ENCODE measurements around the gene SPTB.

Gene SPTB

DNA sequence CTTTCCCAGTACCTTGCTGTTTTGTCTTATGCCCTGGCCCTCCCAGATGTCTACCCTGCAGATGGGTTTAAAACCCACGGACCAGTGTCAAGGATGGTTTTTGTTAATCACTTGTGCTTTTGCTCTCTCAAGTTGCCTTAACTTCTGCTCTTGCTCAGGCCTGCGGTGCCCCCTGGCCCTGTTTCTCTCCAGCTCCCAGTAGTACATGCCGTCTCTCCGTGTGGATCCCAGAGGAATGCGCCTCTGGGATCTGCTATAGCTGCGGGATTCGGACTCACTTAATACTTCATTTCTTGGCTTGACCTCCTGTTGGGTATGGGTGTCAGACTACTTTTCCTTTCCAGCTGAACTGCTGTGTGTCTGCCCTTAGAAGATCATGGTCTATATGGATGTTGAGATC is 160.9 kb downstream of the SPTB start:
- Histone ChIP-seq H3K4me3 (ENCODE audit: low read length) (no peak overlapping the region), H3K4me1 (ENCODE audit: low read length) (no peaks in the 10 kb centered on the region), H3K79me2 (ENCODE audit: low read length) (no peaks in the 10 kb centered on the region), H3K4me2 (ENCODE audit: low read length) (no peak overlapping the region), H4K20me1 (ENCODE audit: insufficient read depth, low read length) (no peaks in the 10 kb centered on the region), H3K9me3 (ENCODE audit: insufficient read depth, low read length) (peaks cover 5% of the 10 kb centered on the region; the same call in 1 of the 2 replicates), H3K27ac (ENCODE audit: low read length) (no peak overlapping the region), H3K36me3 (replicated peaks; ENCODE audit: low read depth, low read length) (no peaks in the 10 kb centered on the region), H2AFZ (ENCODE audit: low read depth, low read length) (no peak overlapping the region), H3K9ac (ENCODE audit: low read length) (no peak overlapping the region), H3K27me3 (ENCODE audit: low read depth, low read length) (no peaks in the 10 kb centered on the region)
- TF ChIP-seq CTCF (IDR thresholded peaks at IDR 0.05; ENCODE audit: low read depth, low read length) (no peak), EZH2phosphoT487 (IDR thresholded peaks at IDR 0.05; ENCODE audit: low read depth) (no peak)

DNA sequence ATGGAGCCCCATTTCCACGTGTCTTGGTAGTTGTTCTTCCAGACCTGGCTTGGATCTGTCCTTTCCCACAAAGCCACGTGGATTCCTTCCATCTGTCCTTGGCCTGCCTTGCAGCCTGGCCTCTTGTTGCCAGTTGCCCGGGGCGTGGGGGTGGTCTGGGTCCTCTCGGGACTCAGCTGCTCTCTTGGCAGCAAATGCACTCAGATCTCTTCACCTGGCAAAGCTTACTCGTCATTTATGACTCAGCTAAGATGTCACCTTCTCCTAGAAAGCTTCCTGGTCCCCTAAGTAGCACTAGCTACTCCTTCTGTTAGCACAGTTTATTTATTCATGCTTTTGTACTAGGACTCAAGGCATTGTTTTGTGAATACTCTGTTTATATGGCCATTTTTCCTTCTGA is 161.8 kb downstream of the SPTB start:
- H3K9me3 ChIP-seq (ENCODE audit: insufficient read depth, low read length), result peaks cover 13% of the 10 kb centered on the region; the same call in 1 of the 2 replicates
- TF ChIP-seq EZH2phosphoT487 (IDR thresholded peaks at IDR 0.05; ENCODE audit: low read depth) (no peak), CTCF (IDR thresholded peaks at IDR 0.05; ENCODE audit: low read depth, low read length) (no peak)
- H4K20me1 ChIP-seq (ENCODE audit: insufficient read depth, low read length), result no peaks in the 10 kb centered on the region
- no peaks in the 10 kb centered on the region for H3K79me2 ChIP-seq (ENCODE audit: low read length)
- no peaks in the 10 kb centered on the region; the same call in 1 of the 2 replicates for H3K27me3 ChIP-seq (ENCODE audit: low read depth, low read length)
- H2AFZ ChIP-seq (ENCODE audit: low read depth, low read length), result no peak overlapping the region
- no peaks in the 10 kb centered on the region for H3K36me3 ChIP-seq (replicated peaks; ENCODE audit: low read depth, low read length)
- H3K4me1 ChIP-seq (ENCODE audit: low read length), result no peaks in the 10 kb centered on the region
- no peak overlapping the region for H3K4me3 ChIP-seq (ENCODE audit: low read length)
- H3K27ac ChIP-seq (ENCODE audit: low read length), result no peak overlapping the region
- no peak overlapping the region for H3K4me2 ChIP-seq (ENCODE audit: low read length)
- H3K9ac ChIP-seq (ENCODE audit: low read length), result no peak overlapping the region

DNA sequence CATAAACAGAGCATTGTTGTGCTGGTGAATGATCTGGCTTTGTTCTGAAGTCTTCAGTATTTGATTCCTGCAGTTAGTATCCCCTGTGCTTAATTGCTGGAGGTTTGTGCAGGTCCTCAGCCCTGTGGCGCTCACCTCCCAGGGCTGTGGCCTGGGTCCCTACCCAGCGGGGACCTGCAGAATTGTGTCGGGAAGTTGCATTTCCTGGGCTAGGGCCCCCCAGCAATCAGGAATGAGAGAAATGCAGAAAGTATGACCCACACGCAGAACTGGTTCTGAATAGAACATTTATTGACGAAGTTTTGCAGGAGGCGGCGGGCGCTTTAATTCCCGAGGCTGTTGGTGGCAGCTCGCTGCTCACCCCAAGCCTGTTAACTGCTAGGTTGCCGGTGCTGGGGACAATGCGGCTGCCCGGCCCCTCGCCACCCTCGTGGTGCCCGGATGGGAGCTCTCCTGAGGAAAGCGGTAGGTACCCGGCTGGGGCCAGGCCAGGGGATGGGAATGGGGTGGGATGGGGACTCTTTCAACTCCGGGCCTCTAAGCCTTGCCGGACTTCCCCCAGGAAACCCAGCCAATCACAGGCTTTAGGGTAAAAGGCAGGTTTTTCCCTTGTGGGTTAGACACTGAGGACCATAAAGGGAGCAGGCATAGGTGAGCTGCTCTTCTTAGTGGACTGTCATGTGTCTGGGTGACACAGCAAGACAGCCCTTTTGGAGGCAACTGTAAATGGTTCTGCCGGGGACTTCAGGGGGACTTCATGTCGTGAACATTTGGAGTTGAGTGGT is 163.9 kb downstream of the SPTB start:
- Histone ChIP-seq H3K4me1 (ENCODE audit: low read length) (no peaks in the 10 kb centered on the region), H3K36me3 (replicated peaks; ENCODE audit: low read depth, low read length) (no peaks in the 10 kb centered on the region), H3K27me3 (ENCODE audit: low read depth, low read length) (peaks cover 7% of the 10 kb centered on the region; the same call in 1 of the 2 replicates), H3K27ac (ENCODE audit: low read length) (no peak overlapping the region), H3K79me2 (ENCODE audit: low read length) (no peaks in the 10 kb centered on the region), H3K9ac (ENCODE audit: low read length) (no peak overlapping the region), H3K4me2 (ENCODE audit: low read length) (no peak overlapping the region), H3K9me3 (ENCODE audit: insufficient read depth, low read length) (peaks cover 13% of the 10 kb centered on the region; the same call in 1 of the 2 replicates), H3K4me3 (ENCODE audit: low read length) (no peak overlapping the region), H4K20me1 (ENCODE audit: insufficient read depth, low read length) (no peaks in the 10 kb centered on the region), H2AFZ (ENCODE audit: low read depth, low read length) (no peak overlapping the region)
- TF ChIP-seq CTCF (IDR thresholded peaks at IDR 0.05; ENCODE audit: low read depth, low read length), result no peak

DNA sequence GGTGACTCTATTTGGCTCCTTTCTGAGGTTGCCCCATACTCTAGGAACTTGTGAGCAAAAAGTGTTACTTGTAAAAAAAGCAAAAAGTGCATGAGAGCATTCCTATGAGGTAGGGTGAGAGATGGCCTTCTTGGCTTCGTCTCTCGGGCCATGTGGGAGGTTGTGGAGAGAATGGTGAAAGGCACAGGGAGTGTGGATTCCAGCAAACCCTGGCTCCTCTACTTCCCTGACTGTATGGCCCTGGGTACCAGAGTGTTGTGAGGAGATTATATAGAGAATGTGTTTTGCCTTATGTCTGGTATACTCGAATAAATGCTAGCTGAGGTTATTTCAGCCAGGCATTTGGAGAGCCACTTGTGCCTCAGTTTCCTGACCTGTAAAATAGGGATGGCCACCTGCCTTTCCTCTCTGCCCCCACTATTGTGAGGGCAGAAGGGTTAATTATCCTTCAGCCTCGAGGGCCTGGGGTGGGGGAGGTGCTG is 164.5 kb downstream of the SPTB start:
- Histone ChIP-seq H3K9ac (ENCODE audit: low read length) (no peak overlapping the region), H4K20me1 (ENCODE audit: insufficient read depth, low read length) (no peaks in the 10 kb centered on the region), H3K27me3 (ENCODE audit: low read depth, low read length) (peaks cover 7% of the 10 kb centered on the region; the same call in 1 of the 2 replicates), H3K36me3 (replicated peaks; ENCODE audit: low read depth, low read length) (no peaks in the 10 kb centered on the region), H2AFZ (ENCODE audit: low read depth, low read length) (no peak overlapping the region), H3K9me3 (ENCODE audit: insufficient read depth, low read length) (peaks cover 13% of the 10 kb centered on the region; the same call in 1 of the 2 replicates), H3K4me2 (ENCODE audit: low read length) (no peak overlapping the region), H3K27ac (ENCODE audit: low read length) (no peak overlapping the region), H3K4me3 (ENCODE audit: low read length) (no peak overlapping the region), H3K4me1 (ENCODE audit: low read length) (no peaks in the 10 kb centered on the region), H3K79me2 (ENCODE audit: low read length) (no peaks in the 10 kb centered on the region)
- TF ChIP-seq CTCF (IDR thresholded peaks at IDR 0.05; ENCODE audit: low read depth, low read length) (no peak), EZH2phosphoT487 (IDR thresholded peaks at IDR 0.05; ENCODE audit: low read depth) (no peak)
